ENCODE data around the gene TBC1D17.

DNA sequence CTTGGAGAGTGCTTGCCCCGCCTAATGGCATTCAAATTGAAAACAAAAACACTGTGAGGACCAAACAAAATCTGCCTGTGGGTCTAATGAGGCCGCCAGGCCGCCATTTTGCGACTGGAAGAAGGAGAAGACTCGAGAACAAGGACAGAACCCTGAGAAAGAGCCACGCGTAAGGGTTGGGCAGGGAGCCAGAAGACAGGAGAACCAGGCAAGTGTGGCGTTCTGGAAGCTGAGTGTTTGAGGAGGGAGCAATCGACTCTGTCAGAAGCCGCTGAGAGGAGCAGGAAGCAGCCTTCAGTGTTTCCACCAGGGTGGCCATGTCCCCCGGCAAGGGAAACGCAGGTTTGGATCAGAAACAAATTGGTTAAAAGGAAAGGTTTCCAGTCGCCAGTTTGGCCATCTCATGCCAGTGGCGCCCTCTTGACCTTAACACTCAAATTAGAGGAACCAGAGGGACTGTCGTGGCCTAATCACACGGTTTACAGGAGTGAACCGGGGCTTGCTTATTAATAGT is 36.7 kb upstream of the TBC1D17 start:
- TF ChIP-seq, protein P1, sequence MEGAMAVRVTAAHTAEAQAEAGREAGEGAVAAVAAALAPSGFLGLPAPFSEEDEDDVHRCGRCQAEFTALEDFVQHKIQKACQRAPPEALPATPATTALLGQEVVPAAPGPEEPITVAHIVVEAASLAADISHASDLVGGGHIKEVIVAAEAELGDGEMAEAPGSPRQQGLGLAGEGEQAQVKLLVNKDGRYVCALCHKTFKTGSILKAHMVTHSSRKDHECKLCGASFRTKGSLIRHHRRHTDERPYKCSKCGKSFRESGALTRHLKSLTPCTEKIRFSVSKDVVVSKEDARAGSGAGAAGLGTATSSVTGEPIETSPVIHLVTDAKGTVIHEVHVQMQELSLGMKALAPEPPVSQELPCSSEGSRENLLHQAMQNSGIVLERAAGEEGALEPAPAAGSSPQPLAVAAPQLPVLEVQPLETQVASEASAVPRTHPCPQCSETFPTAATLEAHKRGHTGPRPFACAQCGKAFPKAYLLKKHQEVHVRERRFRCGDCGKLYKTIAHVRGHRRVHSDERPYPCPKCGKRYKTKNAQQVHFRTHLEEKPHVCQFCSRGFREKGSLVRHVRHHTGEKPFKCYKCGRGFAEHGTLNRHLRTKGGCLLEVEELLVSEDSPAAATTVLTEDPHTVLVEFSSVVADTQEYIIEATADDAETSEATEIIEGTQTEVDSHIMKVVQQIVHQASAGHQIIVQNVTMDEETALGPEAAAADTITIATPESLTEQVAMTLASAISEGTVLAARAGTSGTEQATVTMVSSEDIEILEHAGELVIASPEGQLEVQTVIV (IDR thresholded peaks at IDR 0.05; ENCODE audit: borderline replicate concordance, partially characterized antibody): no peak
- TF ChIP-seq, protein P2, sequence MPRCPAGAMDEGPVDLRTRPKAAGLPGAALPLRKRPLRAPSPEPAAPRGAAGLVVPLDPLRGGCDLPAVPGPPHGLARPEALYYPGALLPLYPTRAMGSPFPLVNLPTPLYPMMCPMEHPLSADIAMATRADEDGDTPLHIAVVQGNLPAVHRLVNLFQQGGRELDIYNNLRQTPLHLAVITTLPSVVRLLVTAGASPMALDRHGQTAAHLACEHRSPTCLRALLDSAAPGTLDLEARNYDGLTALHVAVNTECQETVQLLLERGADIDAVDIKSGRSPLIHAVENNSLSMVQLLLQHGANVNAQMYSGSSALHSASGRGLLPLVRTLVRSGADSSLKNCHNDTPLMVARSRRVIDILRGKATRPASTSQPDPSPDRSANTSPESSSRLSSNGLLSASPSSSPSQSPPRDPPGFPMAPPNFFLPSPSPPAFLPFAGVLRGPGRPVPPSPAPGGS (IDR thresholded peaks at IDR 0.05; ENCODE audit: borderline replicate concordance, insufficient read depth, low read depth, low read length, poor library complexity, severe bottlenecking): no peak
- TF ChIP-seq SREBF2 (IDR thresholded peaks at IDR 0.05; ENCODE audit: low read length): no peak
- TF ChIP-seq MEF2B (IDR thresholded peaks at IDR 0.05; ENCODE audit: partially characterized antibody, poor library complexity, severe bottlenecking): no peak
- no peak for TF ChIP-seq EGR1 (IDR thresholded peaks at IDR 0.05; ENCODE audit: borderline replicate concordance in 1 of 2, low read depth in 2 of 2, low read length in 2 of 2)
- TF ChIP-seq, protein P3, sequence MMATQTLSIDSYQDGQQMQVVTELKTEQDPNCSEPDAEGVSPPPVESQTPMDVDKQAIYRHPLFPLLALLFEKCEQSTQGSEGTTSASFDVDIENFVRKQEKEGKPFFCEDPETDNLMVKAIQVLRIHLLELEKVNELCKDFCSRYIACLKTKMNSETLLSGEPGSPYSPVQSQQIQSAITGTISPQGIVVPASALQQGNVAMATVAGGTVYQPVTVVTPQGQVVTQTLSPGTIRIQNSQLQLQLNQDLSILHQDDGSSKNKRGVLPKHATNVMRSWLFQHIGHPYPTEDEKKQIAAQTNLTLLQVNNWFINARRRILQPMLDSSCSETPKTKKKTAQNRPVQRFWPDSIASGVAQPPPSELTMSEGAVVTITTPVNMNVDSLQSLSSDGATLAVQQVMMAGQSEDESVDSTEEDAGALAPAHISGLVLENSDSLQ (IDR thresholded peaks at IDR 0.05): no peak
